HepG2 (cell line): ENCODE results near the gene MYH7B. TPM values are rescaled to one million over a fixed set of nuclear protein-coding genes. Genes with fewer than 3 reads are reported as not detected.

ENCODE experiments used
- ATAC-seq: fragments of 200-7000 bp; cut with Tn5 transposase; 3 replicates; pipeline ENCODE4 v1.9.1; 2020; ENCODE audit warnings: mild to moderate bottlenecking, moderate library complexity
- BruUV-seq: library from RNA; stranded (reverse); fragments of 400-500 nt; replicated peaks from 2 replicates; lab custom pipeline; 2021; lab: Mats Ljungman, UMichigan
- CTCF ChIA-PET: fragments of 300-600 bp; formaldehyde crosslinking; extraction: SDS; loops from one replicate; lab custom pipeline; 2021; ENCODE audit warnings: low total read pairs, inconsistent platforms, low intra/inter-chr PET ratio; lab: Yijun Ruan, JAX
- POLR2A ChIA-PET: fragments of 350-600 bp; sonication (Branson Sonifier 250); formaldehyde crosslinking; loops from one replicate; lab custom pipeline; 2020; ENCODE audit warnings: antibody characterized with exemption, inconsistent platforms; lab: Yijun Ruan, JAX
- DNase-seq: peaks from one replicate; pipeline ENCODE4 v3.0.0-alpha.2; 2015; ENCODE audit warnings: low spot score
- FAIRE-seq: peaks from 3 replicates; lab custom pipeline; 2011; peaks lifted over from hg19 to GRCh38; lab: Jason Lieb, UNC
- H2AFZ ChIP-seq: one replicate; pipeline ENCODE4 v1.6.1; 2011; ENCODE audit warnings: low read length, inconsistent platforms
- H3K27ac ChIP-seq: fragments of 300-600 bp; 3 replicates; pipeline ENCODE4 v1.8.0; 2011; ENCODE audit warnings: mixed run types, mild to moderate bottlenecking, mixed read lengths, low read length, inconsistent platforms; ENCODE audit not compliant: insufficient read depth; ENCODE audit errors: extremely low read length
- H3K27me3 ChIP-seq, 2 experiments: fragments of 200-600 bp in 1 of 2; 2 replicates in 1 of 2; 3 replicates in 1 of 2; pipeline versions ENCODE4 v1.6.0 to v1.8.0; 2011; ENCODE audit warnings: low read length in 2 of 2, mild to moderate bottlenecking in 2 of 2, moderate library complexity in 2 of 2, inconsistent platforms in 1 of 2; ENCODE audit not compliant: insufficient read depth in 2 of 2, control insufficient read depth in 1 of 2
- H3K36me3 ChIP-seq, 2 experiments: fragments of 200-600 bp in 1 of 2; replicated peaks in 1 of 2; 2 replicates in 1 of 2; 3 replicates in 1 of 2; pipeline versions ENCODE4 v1.5.1 to v1.8.0; 2011; ENCODE audit warnings: low read length in 2 of 2, inconsistent platforms in 1 of 2; ENCODE audit not compliant: insufficient read depth in 2 of 2, control insufficient read depth in 1 of 2
- H3K4me1 ChIP-seq: 2 replicates; pipeline ENCODE4 v1.5.1; 2012; ENCODE audit warnings: low read length, inconsistent platforms; ENCODE audit not compliant: insufficient read depth
- H3K4me2 ChIP-seq: 2 replicates; pipeline ENCODE4 v1.6.0; 2011; ENCODE audit warnings: low read depth, low read length, inconsistent platforms
- H3K4me3 ChIP-seq, 3 experiments: fragments of 200-600 bp in 1 of 3; sonication (generic), shearing (Covaris generic) in 1 of 3; replicated peaks in 1 of 3; 2 replicates each; pipeline ENCODE4 v1.5.1; 2011 to 2016; ENCODE audit warnings: low read length in 3 of 3, inconsistent platforms in 2 of 3, low read depth in 2 of 3, mild to moderate bottlenecking in 2 of 3, control low read depth in 1 of 3, mixed read lengths in 1 of 3; ENCODE audit not compliant: insufficient read depth in 1 of 3
- H3K79me2 ChIP-seq: one replicate; pipeline ENCODE4 v1.6.1; 2011; ENCODE audit warnings: low read length, inconsistent platforms; ENCODE audit not compliant: insufficient read depth
- H3K9ac ChIP-seq: 2 replicates; pipeline ENCODE4 v1.6.0; 2011; ENCODE audit warnings: mild to moderate bottlenecking, low read depth, low read length, inconsistent platforms; ENCODE audit not compliant: insufficient read depth
- H3K9me3 ChIP-seq: 2 replicates; pipeline ENCODE4 v1.5.1; 2012; ENCODE audit warnings: mild to moderate bottlenecking, low read length
- H4K20me1 ChIP-seq: 2 replicates; pipeline ENCODE4 v1.6.0; 2011; ENCODE audit warnings: inconsistent platforms, mild to moderate bottlenecking, low read length, moderate library complexity; ENCODE audit not compliant: insufficient read depth
- AGO2 ChIP-seq: fragments of 200-400 bp; formaldehyde crosslinking; optimal IDR thresholded peaks from 2 replicates; pipeline ENCODE3; 2017; ENCODE audit warnings: mild to moderate bottlenecking, low read depth, low read length, moderate library complexity
- ATF3 ChIP-seq: sonication (generic); formaldehyde crosslinking; IDR thresholded peaks from 2 replicates; pipeline ENCODE4 v1.4.0; 2020; ENCODE audit warnings: missing genetic modification reagents
- NFKBIZ ChIP-seq: IDR thresholded peaks from 2 replicates; pipeline ENCODE4 v1.6.1; 2018; ENCODE audit warnings: missing genetic modification reagents, missing compliant biosample characterization
- SRSF4 ChIP-seq: fragments of 200-400 bp; formaldehyde crosslinking; IDR thresholded peaks from one replicate; pipeline ENCODE4 v1.6.1; 2018; ENCODE audit warnings: mild to moderate bottlenecking, low read depth, low read length, moderate library complexity; ENCODE audit not compliant: poor library complexity, severe bottlenecking
- TRIM22 ChIP-seq: fragments of 450-650 bp; IDR thresholded peaks from 2 replicates; pipeline ENCODE4 v1.6.1; 2017
- WGBS: methylation state at CpG from one replicate; pipeline ENCODE4 v1.1.6; 2017; ENCODE audit warnings: low lambda C conversion rate; 5-methylcytosine and 5-hydroxymethylcytosine counted together
- in situ Hi-C: cut with HindIII; loops from 2 replicates; pipeline ENCODE4 v1.10.0; 2017; ENCODE audit warnings: low pct_unique_long_range_greater_than_20kb; ENCODE audit not compliant: extremely low pct_ligation_motif_present
- intact Hi-C: fragments of 100-400 bp; cut with micrococcal nuclease; formaldehyde crosslinking; loops from one replicate; pipeline ENCODE4 v1.10.0; 2022; ENCODE audit not compliant: unreplicated experiment
- polyA plus RNA-seq, 8 experiments: library from polyadenylated mRNA; depleted of rRNA in 3 of 8; stranded (reverse) in 7 of 8; unstranded in 1 of 8; fragments of >200 nt; fragmentation: Illumina TruSeq in 4 of 8; extraction: Trizol in 4 of 8; gene quantifications; 2 replicates each; pipeline versions ENCODE4 v1.2.1 to v1.2.3, GENCODE V29; 2011 to 2016; ENCODE audit warnings: low read depth in 4 of 8, missing spikeins in 1 of 8, mixed read lengths in 1 of 8; ENCODE audit not compliant: insufficient read depth in 1 of 8
- total RNA-seq, 5 experiments: library from RNA; depleted of rRNA; stranded (reverse); fragments of >200 nt; fragmentation: Illumina TruSeq; extraction: Trizol; gene quantifications; 2 replicates each; pipeline ENCODE4 v1.2.3, GENCODE V29; 2016; ENCODE audit warnings: low read depth in 1 of 5

Gene MYH7B
- total and polyA plus RNA-seq, 2 of the 13 experiments (the other 11 are each of a cell fraction or from before 2014, with no cell fraction given), result 0.05 to 0.20 TPM

- Histone ChIP-seq H3K27me3 (no peaks in the 10 kb centered on the region), H3K27ac (no peak overlapping the region), H2AFZ (no peak overlapping the region), H4K20me1 (no peaks in the 10 kb centered on the region; the same call in 1 of the 2 replicates), H3K4me2 (no peak overlapping the region), H3K9me3 (no peaks in the 10 kb centered on the region), H3K4me3 (no peak overlapping the region), H3K79me2 (no peaks in the 10 kb centered on the region), H3K36me3 (peaks cover 81 to 96% of the 10 kb centered on the region in 2 experiments), H3K9ac (no peak overlapping the region), H3K4me1 (peaks cover 11% of the 10 kb centered on the region)
- no TSS peak for BruUV-seq
- TF ChIP-seq NFKBIZ (CRISPR knock-in tag) (no peak), ATF3 (CRISPR knock-in tag) (no peak), TRIM22 (no peak), AGO2 (peak; percentile 55), SRSF4 (no peak)
- intact Hi-C loops (no loop called here), in situ Hi-C loops (no loop called here)
- DNase-seq, result no peak
- WGBS, result 98% methylated on average over 17 of the region's 18 CpGs
- POLR2A ChIA-PET, result no interaction called here
- no peak for FAIRE-seq
- CTCF ChIA-PET, result no interaction called here
- ATAC-seq, result no peak
These were observed 48.5 kb downstream of the MYH7B start for GRCh38 chr20:35004051-35004725.
